Stomach (tissue), 9 donors: ENCODE results near the gene STKLD1. TPM values are rescaled to one million over a fixed set of nuclear protein-coding genes. Genes with fewer than 3 reads are reported as not detected.

Source experiments
- DNase-seq, 2 donors: peaks; one replicate each; pipeline versions ENCODE4 v3.0.0 to v3.0.0-alpha.2; 2013 to 2019
- H3K27ac ChIP-seq, 5 donors: fragments of 200-600 bp in 4 of 5; sonication (generic) in 4 of 5; one replicate each; pipeline ENCODE4 v1.5.1; 2013 to 2019; ENCODE audit warnings: mild to moderate bottlenecking in 1 of 5, moderate library complexity in 1 of 5
- H3K27me3 ChIP-seq, 3 donors: fragments of 200-600 bp; sonication (generic); one replicate each; pipeline ENCODE4 v1.5.1; 2017 to 2019; ENCODE audit warnings: mixed run types in 1 of 3
- H3K36me3 ChIP-seq, 4 donors: fragments of 200-600 bp; sonication (generic); 1 replicate in 3 of 4; 2 replicates in 1 of 4; pipeline ENCODE4 v1.5.1; 2016 to 2019
- H3K4me1 ChIP-seq, 4 donors: fragments of 200-600 bp; sonication (generic); one replicate each; pipeline ENCODE4 v1.5.1; 2016 to 2019
- H3K4me3 ChIP-seq, 4 donors: fragments of 200-600 bp; sonication (generic) in 3 of 4; one replicate each; pipeline ENCODE4 v1.5.1; 2016 to 2019; ENCODE audit warnings: mild to moderate bottlenecking in 1 of 4
- H3K9me3 ChIP-seq, 4 donors: fragments of 200-600 bp; sonication (generic); one replicate each; pipeline ENCODE4 v1.5.1; 2016 to 2019
- CTCF ChIP-seq, 7 experiments: fragments of 450-650 bp in 4 of 7; fragments of 200-600 bp in 3 of 7; sonication (generic) in 3 of 7; IDR thresholded peaks; one replicate each; pipeline ENCODE4 v1.5.1; 2016 to 2019; ENCODE audit warnings: antibody characterized with exemption in 7 of 7, control low read depth in 2 of 7, mild to moderate bottlenecking in 1 of 7
- EP300 ChIP-seq: sonication (generic); formaldehyde crosslinking; IDR thresholded peaks from one replicate; pipeline ENCODE4 v1.6.1; 2017; ENCODE audit warnings: antibody characterized with exemption
- POLR2A ChIP-seq, 4 donors: fragments of 450-650 bp; IDR thresholded peaks; one replicate each; pipeline ENCODE4 v1.6.1; 2016; ENCODE audit warnings: antibody characterized with exemption in 4 of 4, control low read depth in 2 of 4, mild to moderate bottlenecking in 1 of 4, moderate library complexity in 1 of 4
- POLR2AphosphoS5 ChIP-seq, 3 donors: sonication (generic); formaldehyde crosslinking; IDR thresholded peaks; one replicate each; pipeline ENCODE4 v1.6.1; 2016; ENCODE audit warnings: antibody characterized with exemption in 3 of 3
- WGBS, 5 donors: extraction: QIAGEN DNeasy Blood & Tissue Kit in 3 of 5; methylation state at CpG; one replicate each; pipeline versions ENCODE4 v1.1.5 to v1.1.7; 2013 to 2018; 5-methylcytosine and 5-hydroxymethylcytosine counted together
- intact Hi-C: fragments of 100-400 bp; cut with DNase I; formaldehyde crosslinking; loops from one replicate; pipeline ENCODE4 v1.15.1; 2023; ENCODE audit warnings: low total_unique reads
- polyA plus RNA-seq, 3 donors: library from polyadenylated mRNA; stranded (reverse); fragments of 200-250 nt; gene quantifications; one replicate each; pipeline ENCODE4 v1.2.3, GENCODE V29; 2013
- total RNA-seq, 5 donors: library from RNA; depleted of rRNA; stranded (reverse); fragments of >200 nt; gene quantifications; one replicate each; pipeline versions ENCODE4 v1.1.0 to v1.2.3, GENCODE V29; 2014 to 2016
- donor health status: healthy with polysubstance abuse.
- donor health status: Bipolar disorder and iron deficiency.
- donor health status: healthy.

Gene STKLD1
- total and polyA plus RNA-seq, 8 donors, result 1.3 to 2.6 (median 1.9) TPM; not detected in 5

GRCh38 chr9:133342069-133342406 lies 34.1 kb upstream of the STKLD1 start:
- Histone ChIP-seq H3K27ac (peak overlapping the region in 2 of 5 donors; percentile 21 to 38), H3K9me3 (no peaks in the 10 kb centered on the region), H3K27me3 (no peaks in the 10 kb centered on the region), H3K4me1 (peaks cover 12 to 48% (median 19%) of the 10 kb centered on the region in 4 donors), H3K4me3 (no peak overlapping the region), H3K36me3 (peaks cover 58 to 78% (median 72%) of the 10 kb centered on the region in 4 donors)
- WGBS, 5 donors, result 75 to 94% (median 82%) methylated on average over 5 to 12 of the region's 12 CpGs
- TF ChIP-seq POLR2AphosphoS5 (IDR thresholded peaks at IDR 0.05) (no peak), POLR2A (IDR thresholded peaks at IDR 0.05) (no peak), EP300 (no peak), CTCF (IDR thresholded peaks at IDR 0.05) (no peak)
- intact Hi-C loops, result no loop called here
- no peak for DNase-seq

GRCh38 chr9:133342570-133342969 lies 33.6 kb upstream of the STKLD1 start:
- intact Hi-C loops, result no loop called here
- Histone ChIP-seq H3K9me3 (no peaks in the 10 kb centered on the region), H3K4me1 (peaks cover 14 to 50% (median 22%) of the 10 kb centered on the region in 4 donors), H3K27me3 (no peaks in the 10 kb centered on the region), H3K36me3 (peaks cover 58 to 78% (median 72%) of the 10 kb centered on the region in 4 donors), H3K27ac (peak overlapping the region in 2 of 5 donors; percentile 21 to 38), H3K4me3 (no peak overlapping the region)
- DNase-seq, result no peak
- TF ChIP-seq POLR2A (IDR thresholded peaks at IDR 0.05), result no peak
- TF ChIP-seq EP300, result no peak
- TF ChIP-seq CTCF (IDR thresholded peaks at IDR 0.05), result no peak
- no peak for TF ChIP-seq POLR2AphosphoS5 (IDR thresholded peaks at IDR 0.05)
- 76 to 86% (median 85%) methylated on average over 10 to 11 of the region's 11 CpGs for WGBS, 5 donors

GRCh38 chr9:133344071-133344470 lies 32.1 kb upstream of the STKLD1 start:
- WGBS, 5 donors, result 95 to 97% (median 96%) methylated on average over 15 to 19 of the region's 19 CpGs
- no peak for TF ChIP-seq EP300
- no peak for TF ChIP-seq POLR2A (IDR thresholded peaks at IDR 0.05)
- no peak for TF ChIP-seq POLR2AphosphoS5 (IDR thresholded peaks at IDR 0.05)
- no peak for TF ChIP-seq CTCF (IDR thresholded peaks at IDR 0.05)
- H3K36me3 ChIP-seq, result peaks cover 58 to 71% (median 70%) of the 10 kb centered on the region in 4 donors
- H3K9me3 ChIP-seq, result no peaks in the 10 kb centered on the region
- intact Hi-C loops, result no loop called here
- H3K4me3 ChIP-seq, result no peak overlapping the region
- H3K4me1 ChIP-seq, result peaks cover 16 to 55% (median 29%) of the 10 kb centered on the region in 4 donors
- no peaks in the 10 kb centered on the region for H3K27me3 ChIP-seq
- DNase-seq, result no peak
- H3K27ac ChIP-seq, result no peak overlapping the region

- intact Hi-C loops, result no loop called here
Measured at GRCh38 chr9:133344979-133345378, 31.2 kb upstream of the STKLD1 start.

More at GRCh38 chr9:133344979-133345378, 31.2 kb upstream of the STKLD1 start:
- no peaks in the 10 kb centered on the region for H3K27me3 ChIP-seq
- 94 to 98% (median 96%) methylated on average over 9 to 12 of the region's 12 CpGs for WGBS, 5 donors
- no peak overlapping the region for H3K4me3 ChIP-seq
- H3K9me3 ChIP-seq, result no peaks in the 10 kb centered on the region
- peaks cover 25 to 56% (median 38%) of the 10 kb centered on the region in 4 donors for H3K4me1 ChIP-seq
- H3K36me3 ChIP-seq, result peaks cover 58 to 71% (median 70%) of the 10 kb centered on the region in 4 donors
- H3K27ac ChIP-seq, result no peak overlapping the region
- DNase-seq, result no peak
- TF ChIP-seq POLR2A (IDR thresholded peaks at IDR 0.05) (no peak), POLR2AphosphoS5 (IDR thresholded peaks at IDR 0.05) (no peak), CTCF (IDR thresholded peaks at IDR 0.05) (no peak), EP300 (no peak)
